CD4-positive, alpha-beta T cell treated with Interleukin-17A for 1 hour (primary cell): ENCODE results near the gene GJB6.

Experiments used
- DNase-seq: peaks from one replicate; pipeline ENCODE4 v3.0.0-alpha.2; 2020

Gene GJB6

DNA sequence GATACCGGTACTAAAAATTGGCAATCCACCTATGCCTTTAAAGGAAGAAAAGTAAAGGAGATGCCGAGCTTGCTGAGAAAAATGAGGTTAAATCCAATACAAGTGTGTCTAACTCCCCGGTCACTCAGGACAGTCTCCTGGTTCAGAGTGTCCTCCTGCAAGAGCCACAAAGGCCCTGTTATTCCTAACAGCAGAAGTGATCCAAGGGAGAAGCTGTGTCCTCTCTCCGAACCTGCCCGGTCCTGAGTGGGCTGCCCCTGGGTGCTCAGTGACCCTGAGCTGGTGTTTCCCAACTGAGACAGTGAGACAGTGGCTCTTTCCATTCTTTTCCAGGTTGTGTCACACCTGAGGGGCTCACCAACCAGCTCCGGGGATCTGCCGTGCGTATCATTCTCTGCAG lies 4.8 kb downstream of the GJB6 start:
- DNase-seq, result no peak

DNA sequence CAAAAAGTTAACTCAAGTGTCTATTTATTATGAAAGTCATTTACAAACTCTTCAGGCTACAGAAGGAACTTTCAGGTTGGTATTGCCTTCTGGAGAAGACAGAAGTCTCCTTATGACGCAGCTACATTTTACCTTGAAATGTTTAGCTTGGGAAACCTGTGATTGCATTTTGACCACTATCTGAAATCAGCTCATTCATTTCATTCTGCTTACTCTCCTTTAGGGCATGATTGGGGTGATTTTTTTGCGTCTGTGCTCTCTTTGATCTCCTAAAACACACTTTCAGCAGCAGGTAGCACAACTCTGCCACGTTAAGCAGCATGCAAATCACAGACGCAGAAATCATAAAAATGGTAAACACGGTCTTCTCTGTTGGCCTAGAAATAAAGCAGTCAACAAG lies 9.6 kb downstream of the GJB6 start:
- no peak for DNase-seq

DNA sequence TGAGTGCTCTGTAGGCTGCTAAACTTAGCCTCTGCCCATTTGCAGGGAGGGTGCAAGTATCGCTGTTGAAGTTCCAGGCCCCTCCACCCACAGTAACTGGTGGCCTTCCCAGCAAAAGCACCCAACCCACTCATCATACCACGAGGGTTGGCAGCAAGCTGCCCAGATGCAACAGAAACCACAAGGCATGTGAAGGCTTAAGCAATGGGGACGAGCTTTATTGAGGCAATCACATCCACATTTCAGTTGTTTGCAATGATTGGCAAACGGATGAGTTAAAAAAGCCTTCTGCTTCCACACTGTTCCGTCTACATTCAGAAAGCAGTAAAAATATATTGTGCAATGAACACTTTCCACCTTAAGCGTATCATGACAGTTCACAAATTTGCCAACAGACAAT lies 10.3 kb downstream of the GJB6 start:
- DNase-seq, result no peak

GRCh38 chr13:20219577-20219976 lies 12.5 kb downstream of the GJB6 start:
- no peak for DNase-seq

DNA sequence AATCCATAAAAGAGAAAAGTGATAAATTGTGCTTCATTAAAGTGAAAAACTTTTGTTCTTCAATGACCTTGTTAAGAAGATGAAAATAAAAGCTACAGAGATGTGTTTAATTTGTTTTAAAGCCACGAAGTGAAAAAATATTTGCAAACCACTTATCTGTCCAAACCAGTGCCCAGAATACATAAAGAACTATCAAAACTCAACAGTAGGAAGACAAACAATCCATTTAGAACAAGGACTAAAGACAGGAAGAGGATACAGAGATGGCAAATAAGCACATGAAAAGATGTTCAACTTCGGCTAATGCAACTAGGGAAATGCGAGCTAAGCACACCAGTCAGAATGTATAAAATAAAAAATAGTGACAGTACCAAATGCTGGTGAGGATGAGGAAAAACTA lies 15.0 kb downstream of the GJB6 start:
- no peak for DNase-seq

- no peak for DNase-seq
Observed at GRCh38 chr13:20209948-20210347, 22.2 kb downstream of the GJB6 start.

DNA sequence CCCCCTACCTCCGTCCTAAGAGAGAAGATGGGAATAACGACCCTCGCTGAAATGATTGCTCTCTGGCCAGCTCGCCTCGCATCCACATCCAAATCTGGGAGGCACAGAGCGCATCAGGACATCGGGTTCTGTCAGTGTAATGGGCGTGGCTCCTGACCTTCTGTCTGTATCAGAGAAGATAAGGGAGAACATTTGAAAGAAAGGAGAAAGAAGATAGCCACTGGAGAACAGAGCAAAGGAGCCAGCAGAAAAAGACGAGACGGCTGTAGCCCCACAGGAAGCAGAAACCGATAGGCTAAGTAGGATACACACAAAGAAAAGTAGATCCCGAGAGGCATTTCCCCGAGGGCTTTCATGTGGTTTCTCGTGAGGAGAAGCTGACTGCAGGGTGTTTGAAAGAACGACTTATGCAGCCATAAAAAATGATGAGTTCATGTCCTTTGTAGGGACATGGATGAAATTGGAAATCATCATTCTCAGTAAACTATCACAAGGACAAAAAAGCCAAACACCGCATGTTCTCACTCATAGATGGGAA lies 25.4 kb downstream of the GJB6 start:
- no peak for DNase-seq

DNA sequence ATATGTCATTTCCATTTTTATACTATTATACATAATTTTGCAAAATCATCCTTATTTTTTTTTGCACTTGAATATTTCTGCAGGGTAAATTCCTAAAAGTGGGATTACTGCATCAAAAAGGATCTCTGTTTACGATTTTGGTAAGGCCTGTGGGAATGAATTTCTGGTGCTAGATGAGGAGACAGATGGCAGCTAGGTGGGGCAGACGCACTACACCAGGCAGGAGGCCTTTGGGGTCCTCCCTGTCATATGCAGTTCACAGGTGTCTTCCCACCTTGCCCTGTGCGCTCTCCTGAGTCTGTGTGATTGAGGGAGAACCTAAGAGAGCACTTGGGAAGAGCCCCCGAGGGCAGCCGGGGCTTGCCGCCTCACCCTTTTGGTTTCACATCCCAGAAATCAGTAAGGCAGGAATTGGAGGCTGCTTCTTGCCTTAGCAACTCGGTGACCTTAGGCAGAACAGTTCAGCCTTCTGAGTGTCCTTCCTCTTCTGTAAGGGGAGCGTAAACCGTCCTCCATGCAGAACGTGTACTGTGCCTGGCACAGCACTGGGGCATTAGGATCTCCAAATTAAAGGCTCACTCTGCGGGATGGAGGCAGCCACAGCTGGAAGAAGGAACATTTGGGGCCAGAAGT lies 25.9 kb downstream of the GJB6 start:
- DNase-seq, result no peak

DNA sequence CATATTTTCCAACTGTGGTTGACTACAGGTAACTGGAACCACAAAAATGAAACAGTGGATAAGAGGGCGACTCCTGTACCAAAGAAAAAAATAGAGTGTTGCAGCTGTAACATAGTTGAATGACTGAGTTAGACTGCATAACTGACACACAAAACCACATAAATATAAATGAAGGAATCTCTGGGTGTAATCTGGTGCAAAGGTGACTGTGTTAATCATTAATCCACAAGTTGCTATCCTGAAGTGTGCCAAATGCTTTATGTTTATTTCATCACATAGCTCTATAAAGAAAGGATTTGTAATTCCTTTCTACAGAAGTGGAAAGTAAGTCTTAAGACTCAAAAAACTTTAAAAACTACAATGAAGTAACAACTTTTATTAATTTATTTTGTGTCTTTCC lies 33.3 kb downstream of the GJB6 start:
- DNase-seq, result no peak

DNA sequence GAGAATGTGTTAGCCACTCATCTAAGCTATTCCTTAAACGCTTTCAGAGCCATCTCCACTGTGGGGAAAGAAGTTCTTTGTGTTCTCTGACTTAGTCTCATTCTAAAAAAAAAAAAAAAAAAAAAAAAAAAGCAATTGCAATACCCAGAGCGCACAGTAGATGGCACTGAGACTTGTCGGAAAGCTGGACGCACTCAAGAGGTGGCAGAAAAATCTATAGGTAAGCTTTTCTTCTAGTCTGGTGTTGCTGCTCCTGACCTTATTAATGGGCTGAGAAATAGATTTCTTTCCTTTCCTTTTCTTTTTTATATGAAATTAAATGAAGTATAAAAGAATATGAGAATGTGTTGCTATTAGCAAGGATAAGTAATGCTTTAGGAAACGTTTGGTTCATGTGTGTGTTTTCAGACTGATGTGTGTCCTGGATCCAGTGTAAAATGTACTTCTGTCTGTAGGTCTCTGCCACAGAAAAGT lies 34.7 kb downstream of the GJB6 start:
- DNase-seq, result peak; percentile 60

DNA sequence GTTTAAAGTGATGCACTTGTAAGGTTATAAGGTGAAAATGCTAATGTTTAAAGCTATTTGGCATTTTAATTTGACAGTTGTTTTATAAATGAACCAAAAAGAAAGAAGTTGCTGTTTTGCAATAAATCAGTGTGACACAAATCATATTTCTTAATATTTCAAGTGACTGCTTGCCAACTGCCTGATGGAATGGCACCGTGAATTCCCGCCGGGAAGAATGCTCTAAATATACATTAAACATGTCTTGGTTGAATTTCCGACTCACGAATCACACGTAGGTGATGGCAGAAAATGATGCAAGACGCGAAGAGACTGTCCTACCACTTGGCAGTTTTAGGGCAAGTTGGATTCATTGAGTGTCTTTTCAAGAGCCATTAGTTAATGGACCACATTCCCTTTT lies 36.3 kb downstream of the GJB6 start:
- no peak for DNase-seq

DNA sequence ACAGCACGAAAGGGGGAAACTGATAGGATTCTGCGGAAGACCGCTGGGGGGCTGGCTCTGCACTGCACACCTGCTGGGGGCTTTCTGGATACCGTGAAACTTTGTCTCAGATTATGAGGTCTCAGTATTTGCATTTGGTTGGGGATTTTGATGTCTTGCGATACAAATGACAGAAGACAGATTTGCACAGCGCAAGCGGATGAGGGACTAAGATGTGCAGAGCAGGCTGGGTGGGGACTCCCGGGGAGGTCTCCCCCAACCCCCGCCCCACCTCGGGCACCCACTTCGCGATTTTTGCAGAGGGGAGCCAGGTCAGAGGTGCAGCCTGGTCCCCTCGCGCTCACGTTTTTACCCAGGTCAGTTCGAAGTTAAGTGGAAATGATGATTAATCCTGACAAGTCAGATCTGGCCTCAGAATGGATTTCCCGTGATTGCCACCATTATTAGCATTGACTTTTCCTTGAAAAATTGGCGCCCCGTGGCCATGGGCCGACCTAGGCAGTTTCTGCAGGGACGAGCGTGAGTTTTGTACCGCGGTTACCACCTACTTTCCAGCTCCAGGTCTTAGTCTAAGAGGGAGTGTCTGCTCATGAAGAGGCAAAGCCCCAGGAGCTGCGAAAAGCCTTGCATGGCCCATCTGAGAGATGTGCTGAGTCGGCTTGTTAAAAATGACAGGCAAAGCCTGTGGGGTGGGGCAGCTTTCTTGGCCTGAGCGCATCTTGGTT lies 38.0 kb downstream of the GJB6 start:
- no peak for DNase-seq

DNA sequence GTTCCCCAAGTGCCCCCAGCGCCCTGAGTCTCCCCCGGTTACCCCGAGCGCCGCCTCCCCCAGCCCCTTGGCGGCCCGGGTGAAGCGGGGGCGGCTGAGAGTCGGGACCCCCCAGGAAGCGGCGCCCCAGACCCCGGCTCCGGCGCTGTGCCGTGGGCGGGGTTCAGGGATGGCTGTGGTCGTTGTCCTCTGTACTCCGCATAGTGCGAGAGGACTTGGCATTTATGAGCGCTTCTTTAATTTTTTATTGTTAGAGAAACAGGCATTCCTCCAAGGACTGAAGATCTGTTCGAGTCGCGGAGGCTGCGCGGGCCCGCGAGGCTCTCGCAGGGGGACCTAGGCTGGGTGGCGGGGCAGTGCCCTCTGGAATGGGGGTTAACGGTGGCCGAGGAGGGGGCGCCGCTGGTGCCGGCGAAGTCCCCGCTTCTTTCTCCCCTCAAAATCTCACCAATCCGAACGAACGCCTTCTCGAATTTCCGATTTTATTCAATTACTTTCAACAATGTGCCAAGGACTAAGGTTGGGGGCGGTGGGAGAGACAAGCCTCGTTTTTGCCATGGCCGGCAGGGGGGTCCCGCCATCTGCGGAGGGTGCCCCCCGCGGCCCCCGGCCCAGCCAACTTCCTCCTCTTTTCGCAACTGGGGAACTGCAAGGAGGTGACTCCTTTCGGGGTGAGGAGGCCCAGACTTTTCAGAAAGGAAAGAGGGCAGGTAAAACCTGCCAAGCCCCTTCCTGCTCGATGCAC lies 38.8 kb downstream of the GJB6 start:
- no peak for DNase-seq

DNA sequence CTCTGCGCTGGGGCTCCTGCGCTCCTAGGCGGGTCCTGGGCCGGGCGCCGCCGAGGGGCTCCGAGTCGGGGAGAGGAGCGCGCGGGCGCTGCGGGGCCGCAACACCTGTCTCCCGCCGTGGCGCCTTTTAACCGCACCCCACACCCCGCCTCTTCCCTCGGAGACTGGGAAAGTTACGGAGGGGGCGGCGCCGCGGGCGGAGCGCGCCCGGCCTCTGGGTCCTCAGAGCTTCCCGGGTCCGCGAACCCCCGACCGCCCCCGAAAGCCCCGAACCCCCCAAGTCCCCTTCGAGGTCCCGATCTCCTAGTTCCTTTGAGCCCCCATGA lies 39.3 kb downstream of the GJB6 start, which contains the start of gene GJB2:
Gene GJB2 (minus strand): TSS at position 103 of the 326 bp plus-strand sequence. CDS start 3,357 bp downstream, outside the sequence.
- DNase-seq, result no peak

- no peak for DNase-seq
Observed at GRCh38 chr13:20192158-20192835, 39.8 kb downstream of the GJB6 start.

DNA sequence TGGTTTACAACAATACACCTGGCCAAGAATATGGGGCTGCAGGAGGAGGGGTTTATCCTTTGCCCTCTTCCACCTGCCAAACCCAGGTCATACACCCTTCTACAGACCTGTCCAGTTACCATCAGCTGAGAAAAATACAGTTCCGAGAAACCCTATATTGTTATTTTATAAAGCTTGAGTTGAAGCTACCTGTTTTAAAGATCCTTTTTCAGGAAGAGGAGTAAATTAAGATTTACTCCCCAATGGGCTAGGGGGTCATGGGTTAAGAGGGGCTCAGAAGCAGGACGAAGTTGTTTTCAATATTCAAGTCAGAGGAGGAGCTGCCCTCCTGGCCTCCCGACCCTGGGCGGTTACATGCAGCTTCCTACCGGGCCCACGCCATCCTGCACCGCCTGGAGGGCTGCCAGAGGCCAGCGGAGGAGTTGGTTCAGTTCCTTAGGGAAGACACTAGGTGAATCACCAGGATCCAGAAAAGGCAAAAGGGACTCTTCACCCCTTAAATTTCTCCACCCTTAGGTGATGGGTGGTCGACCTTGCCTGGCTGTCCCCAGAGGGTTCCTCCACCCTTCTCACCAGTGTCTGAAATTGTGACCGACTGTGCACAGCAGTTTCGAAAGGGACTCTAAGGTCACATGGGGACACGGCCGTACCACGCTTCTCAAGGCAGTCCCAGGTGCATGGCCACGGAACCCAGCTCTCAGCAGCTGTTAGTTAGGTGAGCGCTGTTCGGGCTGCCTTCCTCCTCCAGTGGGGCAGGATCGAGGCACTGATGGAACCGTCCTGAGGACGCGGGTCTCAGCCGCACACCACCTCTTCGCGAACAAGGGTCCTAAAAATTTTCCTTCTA lies 40.6 kb downstream of the GJB6 start:
- DNase-seq, result no peak

- no peak for DNase-seq
Observed at GRCh38 chr13:20190481-20191310, 41.4 kb downstream of the GJB6 start.

DNA sequence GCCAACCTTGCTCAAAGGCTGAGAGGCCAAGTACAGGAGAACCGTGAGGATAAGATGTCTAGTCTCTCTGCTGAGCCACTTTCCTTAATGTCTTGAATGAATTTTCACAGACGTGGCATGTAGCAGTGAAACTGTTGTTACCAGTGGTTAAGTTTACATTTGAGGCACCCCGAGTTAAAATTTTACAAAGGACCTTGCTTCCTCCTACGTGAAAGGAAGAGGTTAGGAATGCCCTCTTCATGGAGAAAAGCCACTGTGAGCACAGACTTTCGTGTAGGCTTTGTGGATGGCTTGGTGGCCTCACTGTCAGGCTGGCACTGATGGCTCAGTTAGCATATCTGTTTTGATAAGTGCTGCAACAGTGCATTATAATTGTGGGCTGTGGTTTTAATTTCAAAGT lies 42.0 kb downstream of the GJB6 start:
- DNase-seq, result no peak

DNA sequence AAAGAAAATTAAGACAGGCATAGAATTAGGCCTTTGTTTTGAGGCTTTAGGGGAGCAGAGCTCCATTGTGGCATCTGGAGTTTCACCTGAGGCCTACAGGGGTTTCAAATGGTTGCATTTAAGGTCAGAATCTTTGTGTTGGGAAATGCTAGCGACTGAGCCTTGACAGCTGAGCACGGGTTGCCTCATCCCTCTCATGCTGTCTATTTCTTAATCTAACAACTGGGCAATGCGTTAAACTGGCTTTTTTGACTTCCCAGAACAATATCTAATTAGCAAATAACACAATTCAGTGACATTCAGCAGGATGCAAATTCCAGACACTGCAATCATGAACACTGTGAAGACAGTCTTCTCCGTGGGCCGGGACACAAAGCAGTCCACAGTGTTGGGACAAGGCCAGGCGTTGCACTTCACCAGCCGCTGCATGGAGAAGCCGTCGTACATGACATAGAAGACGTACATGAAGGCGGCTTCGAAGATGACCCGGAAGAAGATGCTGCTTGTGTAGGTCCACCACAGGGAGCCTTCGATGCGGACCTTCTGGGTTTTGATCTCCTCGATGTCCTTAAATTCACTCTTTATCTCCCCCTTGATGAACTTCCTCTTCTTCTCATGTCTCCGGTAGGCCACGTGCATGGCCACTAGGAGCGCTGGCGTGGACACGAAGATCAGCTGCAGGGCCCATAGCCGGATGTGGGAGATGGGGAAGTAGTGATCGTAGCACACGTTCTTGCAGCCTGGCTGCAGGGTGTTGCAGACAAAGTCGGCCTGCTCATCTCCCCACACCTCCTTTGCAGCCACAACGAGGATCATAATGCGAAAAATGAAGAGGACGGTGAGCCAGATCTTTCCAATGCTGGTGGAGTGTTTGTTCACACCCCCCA lies 43.2 kb downstream of the GJB6 start:
- no peak for DNase-seq

DNA sequence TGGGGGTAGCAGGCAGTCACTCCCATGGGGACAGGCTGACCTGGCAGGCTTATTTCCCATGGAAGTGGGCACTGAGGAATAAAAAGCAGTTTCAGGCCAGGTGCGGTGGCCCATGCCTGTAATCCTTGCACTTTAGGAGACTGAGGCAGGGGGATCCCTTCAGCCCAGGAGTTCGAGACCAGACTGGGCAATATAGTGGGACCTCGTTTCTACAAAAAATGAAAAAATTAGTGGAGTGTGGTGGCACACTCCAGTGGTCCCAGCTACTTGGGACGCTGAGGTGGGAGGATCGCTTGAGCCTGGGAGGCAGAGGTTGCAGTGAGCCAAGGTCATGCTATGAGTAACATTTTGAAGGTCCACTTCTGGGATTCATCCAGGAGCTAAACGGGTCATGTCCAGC lies 45.3 kb downstream of the GJB6 start:
- no peak for DNase-seq
